OCI-LY7 (cell line): Measurements from ENCODE around the gene PYGB.

Experiments used
- CTCF ChIP-seq: fragments of 200-600 bp; sonication (generic); conservative IDR thresholded peaks from 2 replicates; pipeline ENCODE4 v1.5.1; 2014; ENCODE audit warnings: mild to moderate bottlenecking, antibody characterized with exemption, low read length, moderate library complexity, mixed read lengths
- EZH2phosphoT487 ChIP-seq: fragments of 200-600 bp; sonication (generic); IDR thresholded peaks from 2 replicates; pipeline ENCODE4 v1.6.1; 2018; ENCODE audit warnings: low read depth, borderline replicate concordance, mild to moderate bottlenecking, mixed run types, antibody characterized with exemption, low read length, moderate library complexity, mixed read lengths

DNA sequence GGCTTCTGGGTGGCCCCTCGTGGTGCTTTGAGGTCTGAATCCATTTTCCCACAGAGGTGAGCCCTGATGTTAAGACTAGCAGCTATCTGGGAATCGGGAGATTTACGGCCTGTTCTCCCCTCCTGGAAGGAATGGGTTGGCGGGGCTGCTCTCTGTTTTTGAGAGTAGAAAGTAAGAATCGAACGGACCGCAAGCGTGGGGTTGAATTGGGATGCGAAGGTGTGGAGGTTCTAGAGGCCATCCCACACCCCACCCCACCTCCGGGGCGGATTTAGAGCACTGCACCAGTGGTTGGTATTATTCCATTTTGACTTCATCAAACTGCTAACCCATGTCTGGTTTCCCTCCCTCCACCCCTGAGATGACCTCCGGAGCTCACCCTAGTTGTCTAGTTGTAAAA, 11.5 kb downstream of the PYGB start:
- TF ChIP-seq CTCF (no peak), EZH2phosphoT487 (no peak)
